NCI-H460 (cell line): ENCODE measurements around the gene MYO7A. TPM values are rescaled to one million over a fixed set of nuclear protein-coding genes. Genes with fewer than 3 reads are reported as not detected.

Experiments
- DNase-seq: peaks from one replicate; pipeline ENCODE4 v3.0.0-alpha.2; 2016; ENCODE audit warnings: low read depth; ENCODE audit errors: extremely low read depth
- total RNA-seq: library from RNA; depleted of rRNA; stranded (reverse); fragments of >200 nt; shearing (Covaris generic); gene quantifications from 2 replicates; pipeline ENCODE4 v1.2.3, GENCODE V29; 2014

Gene MYO7A
- total RNA-seq, 1 experiment from 2014 or later, result 0.10 TPM

GRCh38 chr11:77196961-77197360 is 68.9 kb downstream of the MYO7A start:
- DNase-seq, result no peak

DNA sequence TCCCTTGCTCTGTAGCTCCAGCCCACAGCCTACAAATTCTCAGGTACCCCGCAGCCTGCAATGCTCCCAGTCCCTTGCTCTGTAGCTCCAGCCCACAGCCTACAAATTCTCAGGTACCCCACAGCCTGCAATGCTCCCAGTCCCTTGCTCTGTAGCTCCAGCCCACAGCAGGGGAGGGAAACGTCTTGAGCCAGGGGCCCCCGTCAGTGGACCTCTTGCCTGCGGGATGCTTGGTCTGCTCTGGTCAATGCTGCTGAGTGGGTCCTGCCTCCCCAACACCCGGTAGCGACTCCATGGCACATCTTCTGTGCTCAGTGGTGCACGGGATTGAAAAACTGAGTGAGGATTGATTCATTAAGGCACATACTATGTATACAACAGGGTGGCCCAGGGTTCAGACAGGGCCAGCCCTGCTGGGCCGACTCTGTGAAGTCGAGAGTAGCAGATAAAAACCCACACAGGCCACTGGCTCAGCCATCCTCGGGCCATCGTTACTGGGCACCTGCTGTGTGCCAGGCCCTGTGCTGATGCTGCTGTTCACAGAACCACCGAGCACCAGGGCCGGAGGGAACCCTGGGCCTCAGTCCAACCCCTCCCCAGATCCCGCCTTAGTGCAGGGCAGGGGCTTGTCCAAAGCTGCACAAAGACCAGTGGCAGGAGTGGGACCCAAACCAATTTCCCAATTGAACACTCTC is 69.7 kb downstream of the MYO7A start:
- DNase-seq, result no peak

GRCh38 chr11:77198440-77198849 is 70.4 kb downstream of the MYO7A start:
- DNase-seq, result no peak

DNA sequence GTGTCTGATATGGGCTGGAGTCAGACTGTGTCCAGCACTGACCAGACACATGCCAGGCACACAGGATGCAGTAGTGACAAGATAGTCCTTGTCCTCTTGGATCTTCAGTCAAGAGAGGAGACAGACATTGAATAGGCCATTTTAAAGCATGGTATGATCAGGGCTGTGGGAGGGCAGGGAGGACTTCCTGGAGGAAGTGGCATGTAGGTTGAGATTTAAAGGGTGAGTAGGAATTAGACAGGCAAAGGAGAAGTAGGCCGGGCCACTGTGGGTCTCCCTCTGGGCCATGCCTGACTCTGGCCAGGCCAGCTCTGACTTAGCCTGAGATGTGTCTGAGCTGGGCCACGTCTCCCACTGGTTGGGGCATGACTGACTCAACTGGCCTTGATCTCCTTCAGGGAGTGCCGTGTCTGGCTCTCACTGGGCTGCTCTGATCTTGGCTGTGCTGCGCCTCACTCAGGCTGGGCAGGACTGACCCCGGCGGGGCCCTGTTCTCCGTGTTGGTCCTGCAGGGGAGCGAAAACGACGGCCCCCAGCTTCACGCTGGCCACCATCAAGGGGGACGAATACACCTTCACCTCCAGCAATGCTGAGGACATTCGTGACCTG is 71.2 kb downstream of the MYO7A start:
- DNase-seq, result no peak

DNA sequence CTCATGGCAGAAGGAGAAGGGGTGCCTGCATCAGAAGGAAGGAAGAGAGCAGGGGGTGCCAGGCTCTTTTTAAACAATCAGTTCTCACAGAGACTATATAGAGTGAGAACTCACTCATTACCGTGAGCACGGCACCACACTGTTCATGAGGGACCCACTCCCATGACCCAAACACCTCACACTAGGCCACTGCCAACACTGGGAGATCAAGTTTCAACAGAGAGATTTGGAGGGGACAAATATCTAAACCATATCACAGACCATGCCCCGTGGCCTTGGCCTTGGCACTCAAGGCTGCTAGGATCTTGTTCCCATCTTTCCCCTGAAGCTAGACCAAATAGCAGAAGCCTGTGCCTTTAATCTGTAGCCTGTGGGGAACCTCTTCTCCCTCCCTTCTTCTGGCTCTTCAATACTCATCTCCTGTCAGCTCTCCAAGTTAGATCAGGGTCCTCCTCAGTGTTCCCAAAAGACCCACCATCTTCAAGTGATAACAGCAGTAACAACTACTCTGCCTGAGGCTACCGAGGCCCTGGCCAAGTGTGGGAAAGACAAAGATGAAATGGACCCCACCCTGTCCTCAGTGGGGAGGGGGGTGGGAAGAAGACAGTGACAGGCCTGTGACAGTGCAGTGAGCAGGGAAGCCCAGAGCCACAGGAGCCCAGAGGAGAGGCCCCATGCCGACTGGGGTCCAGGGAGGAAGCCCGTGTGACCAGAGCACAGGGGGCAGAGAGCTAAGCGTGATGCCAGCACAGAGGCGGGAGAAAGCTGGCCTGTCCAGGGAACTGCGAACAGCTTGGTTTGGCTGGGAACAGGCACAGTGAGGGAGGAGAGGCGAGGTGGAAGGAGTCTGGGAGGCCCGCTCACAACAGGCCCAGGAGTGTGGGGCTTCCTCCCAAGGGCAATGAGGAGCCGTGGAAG is 72.6 kb downstream of the MYO7A start:
- no peak for DNase-seq

DNA sequence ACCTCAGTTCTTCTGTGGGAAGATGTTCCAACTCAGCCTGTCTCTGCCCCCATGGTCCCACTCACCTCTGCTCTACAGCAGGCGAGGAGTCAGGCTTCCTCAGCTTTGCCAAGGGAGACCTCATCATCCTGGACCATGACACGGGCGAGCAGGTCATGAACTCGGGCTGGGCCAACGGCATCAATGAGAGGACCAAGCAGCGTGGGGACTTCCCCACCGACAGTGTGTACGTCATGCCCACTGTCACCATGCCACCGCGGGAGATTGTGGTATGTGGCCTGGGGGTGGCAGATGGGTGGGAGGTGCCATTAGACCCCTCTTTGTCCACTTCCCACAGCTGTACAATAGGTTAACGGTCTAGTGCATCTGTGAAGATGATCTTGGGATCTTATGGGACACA is 73.3 kb downstream of the MYO7A start:
- DNase-seq, result no peak

GRCh38 chr11:77201991-77202841 is 74.2 kb downstream of the MYO7A start:
- DNase-seq, result no peak

- DNase-seq, result no peak
Observed at GRCh38 chr11:77202941-77203900, 75.2 kb downstream of the MYO7A start.

DNA sequence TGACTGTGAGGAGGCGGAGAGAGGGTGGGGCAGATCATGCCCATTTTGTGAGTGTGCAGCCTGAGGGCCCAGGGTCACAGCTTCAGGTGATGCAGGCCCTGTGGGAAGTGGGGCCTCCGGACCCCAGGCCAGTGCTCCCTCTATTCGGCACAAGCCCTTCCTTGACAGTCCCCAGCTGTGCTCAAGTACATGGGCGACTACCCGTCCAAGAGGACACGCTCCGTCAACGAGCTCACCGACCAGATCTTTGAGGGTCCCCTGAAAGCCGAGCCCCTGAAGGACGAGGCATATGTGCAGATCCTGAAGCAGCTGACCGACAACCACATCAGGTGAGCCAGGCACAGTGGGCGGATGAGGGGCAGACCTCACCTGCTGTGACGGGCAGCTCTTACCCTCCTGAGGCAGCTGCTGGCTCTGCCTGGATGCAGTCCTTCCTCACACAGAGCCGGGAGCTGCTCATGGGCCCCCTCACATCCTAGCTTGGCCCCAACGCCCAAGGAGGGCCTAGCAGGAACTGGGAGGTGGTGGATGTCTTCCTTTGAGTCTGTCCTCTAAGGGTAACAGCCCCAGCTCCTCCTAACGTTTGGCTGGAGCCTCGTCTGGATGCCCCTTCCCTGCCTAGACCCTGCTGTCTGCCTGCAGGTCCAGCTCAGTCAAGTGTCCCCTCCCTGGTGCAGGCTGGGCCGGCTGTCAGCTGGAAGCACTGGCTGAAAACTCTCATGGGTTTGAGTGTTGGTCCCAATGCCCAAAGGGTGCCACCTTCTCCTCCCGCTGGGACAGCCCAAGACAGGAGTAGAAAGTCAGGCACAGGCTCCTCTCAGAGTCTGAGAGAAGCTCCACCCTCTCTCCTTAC is 76.1 kb downstream of the MYO7A start:
- DNase-seq, result no peak

GRCh38 chr11:77204754-77205466 is 76.9 kb downstream of the MYO7A start:
- no peak for DNase-seq

GRCh38 chr11:77205467-77206263 is 77.6 kb downstream of the MYO7A start:
- no peak for DNase-seq

- no peak for DNase-seq
Observed at GRCh38 chr11:77206264-77207018, 78.4 kb downstream of the MYO7A start.

- DNase-seq, result no peak
Observed at GRCh38 chr11:77207019-77207485, 79.0 kb downstream of the MYO7A start.

DNA sequence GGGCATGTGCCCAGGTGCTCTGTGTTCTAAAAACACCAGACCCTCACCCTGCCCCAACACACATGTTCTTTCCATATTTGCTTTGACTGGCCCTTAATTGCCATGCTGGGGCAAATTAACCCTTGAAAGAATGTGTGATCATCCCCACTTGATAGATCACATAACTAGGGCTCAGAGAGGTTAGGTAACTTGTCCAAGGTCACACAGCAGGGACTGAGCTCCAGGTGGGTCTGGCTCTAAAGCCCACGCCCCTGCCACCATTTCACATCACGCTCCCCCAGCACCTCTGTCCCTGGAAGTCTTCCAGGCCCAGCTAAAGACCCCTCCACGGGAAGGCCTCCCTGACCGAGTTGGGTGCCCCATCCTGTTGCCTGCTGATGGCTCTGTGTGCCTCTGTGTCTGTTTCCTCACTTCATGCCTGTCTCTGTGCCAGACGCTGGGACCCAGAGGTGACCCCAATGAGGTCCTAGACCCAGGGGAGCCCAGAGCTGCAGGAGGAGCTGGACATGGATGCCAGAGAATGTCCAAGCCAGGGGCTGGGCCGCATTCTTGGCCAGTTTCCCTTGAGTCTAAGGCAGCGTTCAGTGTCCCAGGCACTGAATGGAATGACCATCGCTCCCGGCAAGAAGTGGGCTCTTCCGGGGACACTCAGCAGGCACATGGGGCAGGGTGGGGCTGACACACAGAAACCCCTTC is 79.7 kb downstream of the MYO7A start:
- DNase-seq, result no peak

- no peak for DNase-seq
Observed at GRCh38 chr11:77208535-77208934, 80.5 kb downstream of the MYO7A start.

GRCh38 chr11:77209663-77210062 is 81.6 kb downstream of the MYO7A start:
- DNase-seq, result no peak
